Activated CD4-positive, alpha-beta T cell treated with anti-CD3 and anti-CD28 coated beads, Interleukin-2, amount 50 U/mL, for 16 hours (primary cell): ENCODE results near the gene POLH.
"Not testable (repeated sequence)": the region's sequence is repeated elsewhere in the genome, so short reads cannot be mapped to it uniquely, and the experiment has no call there.

Source experiments
- DNase-seq: peaks from one replicate; pipeline ENCODE4 v3.0.0-alpha.2; 2020

POLH gene

GRCh38 chr6:43634702-43635303, 58.8 kb downstream of the POLH start:
- DNase-seq = no peak

GRCh38 chr6:43635387-43636307, 59.7 kb downstream of the POLH start, which contains the start of gene MAD2L1BP:
TSS of gene MAD2L1BP (plus strand) at chr6:43635840. CDS start at chr6:43635876, 36 bp downstream.
- peak; percentile 89 for DNase-seq

- peak; percentile 21 for DNase-seq
Measured at GRCh38 chr6:43636308-43636659, 60.3 kb downstream of the POLH start.

- no peak for DNase-seq
Measured at GRCh38 chr6:43639984-43640800, 64.2 kb downstream of the POLH start.

- DNase-seq = peak; percentile 39
Measured at GRCh38 chr6:43644940-43645612, 69.1 kb downstream of the POLH start, which contains the start of gene RSPH9. TSS of gene RSPH9 (plus strand) at chr6:43645036. CDS start at chr6:43645099, 63 bp downstream.

GRCh38 chr6:43645613-43645964, 69.6 kb downstream of the POLH start:
- DNase-seq = no peak

- DNase-seq = no peak
Measured at GRCh38 chr6:43647613-43648012, 71.6 kb downstream of the POLH start.

GRCh38 chr6:43648248-43648647, 72.3 kb downstream of the POLH start:
- no peak for DNase-seq

- DNase-seq = not testable (repeated sequence)
Measured at GRCh38 chr6:43652822-43653221, 76.8 kb downstream of the POLH start.

- no peak for DNase-seq
Measured at GRCh38 chr6:43657221-43657802, 81.3 kb downstream of the POLH start.

- DNase-seq = no peak
Measured at GRCh38 chr6:43658161-43658560, 82.2 kb downstream of the POLH start.

- peak; percentile 43 for DNase-seq
Measured at GRCh38 chr6:43662948-43663347, 87.0 kb downstream of the POLH start.
